GM12878 (cell line): ENCODE results near the gene LPIN1. TPM values are rescaled to one million over a fixed set of nuclear protein-coding genes. Genes with fewer than 3 reads are reported as not detected.
A peak's percentile ranks its signal among the peaks of the same experiment; 100 is the strongest.

Experiments used
- CBX5 ChIP-seq: sonication (generic); IDR thresholded peaks from 2 replicates; pipeline ENCODE4 v1.6.1; 2016; ENCODE audit warnings: low read depth, moderate library complexity, mild to moderate bottlenecking, inconsistent platforms
- NFYA ChIP-seq: IDR thresholded peaks from 2 replicates; pipeline ENCODE4 v1.6.1; 2011; ENCODE audit warnings: low read depth, mild to moderate bottlenecking, low read length, improper control_type of control experiment, borderline replicate concordance
- SIX5 ChIP-seq: IDR thresholded peaks from 2 replicates; pipeline ENCODE4 v1.6.1; 2011; ENCODE audit warnings: mild to moderate bottlenecking, low read depth, low read length, moderate library complexity; ENCODE audit not compliant: severe bottlenecking
- ZNF207 ChIP-seq: fragments of 450-650 bp; IDR thresholded peaks from 2 replicates; pipeline ENCODE4 v1.6.1; 2014; ENCODE audit warnings: antibody characterized with exemption, mild to moderate bottlenecking, borderline replicate concordance
- polyA plus RNA-seq, 11 experiments: library from polyadenylated mRNA; depleted of rRNA in 4 of 11; unstranded in 6 of 11; stranded (reverse) in 5 of 11; fragments of >200 nt; fragmentation: Nextera tagmentation in 4 of 11; fragmentation: Illumina TruSeq in 1 of 11; extraction: Ambion mirVana in 4 of 11; extraction: Trizol in 1 of 11; gene quantifications; 1 replicate in 1 of 11; 2 replicates in 10 of 11; pipeline versions ENCODE4 v1.2.1 to v1.2.3, GENCODE V29; 2011 to 2016; ENCODE audit warnings: inconsistent platforms in 2 of 11, missing spikeins in 2 of 11, low read depth in 1 of 11
- total RNA-seq, 4 experiments: library from RNA; depleted of rRNA in 3 of 4; stranded (reverse); fragments of >200 nt in 3 of 4; fragmentation: Illumina TruSeq in 1 of 4; extraction: Trizol in 1 of 4; gene quantifications; 2 replicates each; pipeline versions ENCODE4 v1.2.1 to v1.2.3, GENCODE V29; 2013 to 2021
- TF ChIP-seq, protein P1 (sequence below): fragments of 450-650 bp; IDR thresholded peaks from 2 replicates; pipeline ENCODE4 v1.6.1; 2018; ENCODE audit warnings: mild to moderate bottlenecking, low read depth, moderate library complexity; ENCODE audit not compliant: partially characterized antibody
- TF ChIP-seq, protein P2 (sequence below): fragments of 450-650 bp; IDR thresholded peaks from 2 replicates; pipeline ENCODE4 v1.6.1; 2017; ENCODE audit warnings: mild to moderate bottlenecking

LPIN1 gene
- total and polyA plus RNA-seq, 10 of the 15 experiments (the other 5 are each of a cell fraction or from before 2014, with no cell fraction given) = 18.8 to 82.5 (median 50.3) TPM

DNA sequence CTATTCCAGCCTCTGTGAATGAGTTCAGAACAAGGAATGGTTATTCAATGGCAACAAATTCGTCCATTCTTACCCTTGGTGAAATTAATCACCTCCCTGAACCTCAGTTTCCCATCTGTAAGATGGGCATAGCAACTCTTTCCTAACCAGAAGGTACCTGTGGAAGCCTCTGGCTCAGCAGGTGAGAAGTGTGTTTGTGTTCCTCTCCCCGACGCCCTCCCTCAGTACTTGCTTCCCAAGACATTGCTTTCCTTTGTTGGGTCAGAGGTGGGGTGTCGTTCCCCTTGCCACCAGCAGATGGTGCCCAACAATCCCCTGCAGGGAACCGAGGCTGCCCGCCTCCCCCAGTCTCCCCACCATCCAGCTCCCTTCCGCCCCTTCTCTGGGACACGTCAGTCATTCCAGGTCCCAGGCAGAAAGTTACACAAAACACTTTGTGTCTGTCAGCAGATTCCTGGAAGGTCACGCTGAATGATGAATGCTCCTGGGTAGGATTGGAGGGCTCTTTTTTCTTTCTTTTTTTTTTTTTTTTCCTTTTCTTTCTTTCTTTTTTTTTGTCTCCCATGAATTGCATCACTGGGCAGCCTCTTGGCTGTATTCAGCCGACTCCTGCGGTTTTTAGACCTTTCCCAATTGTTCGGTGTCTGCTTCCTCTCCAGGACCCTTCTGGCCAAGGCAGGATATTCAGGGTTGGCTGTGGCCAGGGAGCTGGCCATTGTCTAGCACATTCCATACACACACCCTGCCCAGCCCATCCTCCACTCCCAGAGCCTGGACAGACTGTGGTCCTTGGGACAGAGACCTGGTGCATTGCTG, 117.3 kb downstream of the LPIN1 start (continued):
- TF ChIP-seq, protein P1, sequence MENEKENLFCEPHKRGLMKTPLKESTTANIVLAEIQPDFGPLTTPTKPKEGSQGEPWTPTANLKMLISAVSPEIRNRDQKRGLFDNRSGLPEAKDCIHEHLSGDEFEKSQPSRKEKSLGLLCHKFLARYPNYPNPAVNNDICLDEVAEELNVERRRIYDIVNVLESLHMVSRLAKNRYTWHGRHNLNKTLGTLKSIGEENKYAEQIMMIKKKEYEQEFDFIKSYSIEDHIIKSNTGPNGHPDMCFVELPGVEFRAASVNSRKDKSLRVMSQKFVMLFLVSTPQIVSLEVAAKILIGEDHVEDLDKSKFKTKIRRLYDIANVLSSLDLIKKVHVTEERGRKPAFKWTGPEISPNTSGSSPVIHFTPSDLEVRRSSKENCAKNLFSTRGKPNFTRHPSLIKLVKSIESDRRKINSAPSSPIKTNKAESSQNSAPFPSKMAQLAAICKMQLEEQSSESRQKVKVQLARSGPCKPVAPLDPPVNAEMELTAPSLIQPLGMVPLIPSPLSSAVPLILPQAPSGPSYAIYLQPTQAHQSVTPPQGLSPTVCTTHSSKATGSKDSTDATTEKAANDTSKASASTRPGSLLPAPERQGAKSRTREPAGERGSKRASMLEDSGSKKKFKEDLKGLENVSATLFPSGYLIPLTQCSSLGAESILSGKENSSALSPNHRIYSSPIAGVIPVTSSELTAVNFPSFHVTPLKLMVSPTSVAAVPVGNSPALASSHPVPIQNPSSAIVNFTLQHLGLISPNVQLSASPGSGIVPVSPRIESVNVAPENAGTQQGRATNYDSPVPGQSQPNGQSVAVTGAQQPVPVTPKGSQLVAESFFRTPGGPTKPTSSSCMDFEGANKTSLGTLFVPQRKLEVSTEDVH = no peak
- TF ChIP-seq, protein P2, sequence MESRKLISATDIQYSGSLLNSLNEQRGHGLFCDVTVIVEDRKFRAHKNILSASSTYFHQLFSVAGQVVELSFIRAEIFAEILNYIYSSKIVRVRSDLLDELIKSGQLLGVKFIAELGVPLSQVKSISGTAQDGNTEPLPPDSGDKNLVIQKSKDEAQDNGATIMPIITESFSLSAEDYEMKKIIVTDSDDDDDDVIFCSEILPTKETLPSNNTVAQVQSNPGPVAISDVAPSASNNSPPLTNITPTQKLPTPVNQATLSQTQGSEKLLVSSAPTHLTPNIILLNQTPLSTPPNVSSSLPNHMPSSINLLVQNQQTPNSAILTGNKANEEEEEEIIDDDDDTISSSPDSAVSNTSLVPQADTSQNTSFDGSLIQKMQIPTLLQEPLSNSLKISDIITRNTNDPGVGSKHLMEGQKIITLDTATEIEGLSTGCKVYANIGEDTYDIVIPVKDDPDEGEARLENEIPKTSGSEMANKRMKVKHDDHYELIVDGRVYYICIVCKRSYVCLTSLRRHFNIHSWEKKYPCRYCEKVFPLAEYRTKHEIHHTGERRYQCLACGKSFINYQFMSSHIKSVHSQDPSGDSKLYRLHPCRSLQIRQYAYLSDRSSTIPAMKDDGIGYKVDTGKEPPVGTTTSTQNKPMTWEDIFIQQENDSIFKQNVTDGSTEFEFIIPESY = no peak
- TF ChIP-seq CBX5 (0 out of 2 replicates have a peak, but pooled peaks have one; percentile 20), ZNF207 (no peak), SIX5 (no peak), NFYA (no peak)
